HFF-Myc (cell line): ENCODE measurements around the gene PDE4D.

Experiments
- DNase-seq: peaks from one replicate; pipeline ENCODE4 v3.0.0-alpha.2; 2011; ENCODE audit warnings: low read depth; ENCODE audit errors: extremely low read depth
- H3K4me3 ChIP-seq: replicated peaks from 2 replicates; pipeline ENCODE4 v1.5.1; 2011; ENCODE audit warnings: low read depth, mild to moderate bottlenecking, control low read depth, low read length
- CTCF ChIP-seq: IDR thresholded peaks from 2 replicates; pipeline ENCODE4 v1.5.1; 2012; ENCODE audit warnings: mild to moderate bottlenecking, low read depth, low read length, control low read depth; ENCODE audit errors: missing control alignments

The PDE4D gene

GRCh38 chr5:59185757-59186385 is 707.7 kb downstream of the PDE4D start:
- TF ChIP-seq CTCF: no peak
- H3K4me3 ChIP-seq: no peak overlapping the region
- no peak for DNase-seq

DNA sequence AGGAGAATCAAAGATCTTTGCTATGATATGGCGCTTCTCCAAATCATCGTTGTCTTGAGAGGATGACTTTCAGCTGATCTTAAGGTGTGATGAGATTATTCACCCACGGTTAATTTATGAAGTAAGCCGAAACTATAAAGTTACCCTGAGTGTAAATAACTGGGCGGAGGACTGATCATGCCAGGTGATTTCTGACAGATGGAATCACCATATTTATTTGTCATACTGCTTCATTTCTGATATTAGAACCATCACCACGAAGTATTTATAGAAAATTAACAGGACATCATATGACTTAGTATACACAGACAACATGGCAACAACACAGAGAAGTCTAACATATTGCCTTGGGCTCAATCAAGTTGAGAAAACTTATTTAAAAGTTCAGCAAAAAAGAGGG is 708.8 kb downstream of the PDE4D start:
- TF ChIP-seq CTCF: no peak
- DNase-seq: no peak
- no peak overlapping the region for H3K4me3 ChIP-seq

DNA sequence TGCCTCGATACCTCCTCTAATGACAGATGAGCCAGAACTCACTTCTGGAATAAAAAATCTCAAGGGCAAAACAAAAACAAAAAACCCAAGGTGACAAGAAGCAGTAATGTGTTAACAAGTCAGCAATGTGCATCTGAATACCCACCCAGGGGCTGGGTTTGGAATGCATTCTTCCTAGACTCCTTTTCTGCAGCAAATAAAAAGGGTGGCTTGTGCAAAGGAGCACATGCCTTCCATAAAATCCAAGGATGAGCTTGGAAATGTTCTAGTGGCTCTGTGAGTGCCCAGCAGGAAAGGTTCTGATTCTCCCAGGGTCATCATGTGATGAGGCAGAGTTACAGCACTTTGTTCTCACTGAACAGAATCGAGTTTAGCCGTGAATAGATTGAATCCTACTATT is 710.8 kb downstream of the PDE4D start:
- DNase-seq: no peak
- H3K4me3 ChIP-seq: no peak overlapping the region
- TF ChIP-seq CTCF: no peak

DNA sequence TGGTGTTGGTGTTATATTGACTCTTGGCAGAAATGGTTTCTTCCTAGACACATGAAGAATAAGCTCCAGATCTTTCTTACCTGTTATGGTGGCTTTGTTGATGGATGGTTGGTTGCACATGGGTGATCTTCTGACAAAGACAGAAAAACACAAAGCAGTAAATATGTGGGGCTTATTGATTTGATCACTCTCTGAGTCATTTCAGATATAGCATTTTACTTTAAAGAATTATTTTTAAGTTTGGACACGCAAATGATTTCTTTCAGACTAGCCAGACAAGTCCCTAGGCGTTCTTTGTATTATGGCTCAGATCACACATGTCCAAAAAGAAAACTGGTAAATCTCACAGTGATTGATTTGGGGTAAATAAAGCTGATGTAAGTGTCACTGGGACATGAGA is 713.0 kb downstream of the PDE4D start:
- no peak for TF ChIP-seq CTCF
- DNase-seq: no peak
- no peak overlapping the region for H3K4me3 ChIP-seq

DNA sequence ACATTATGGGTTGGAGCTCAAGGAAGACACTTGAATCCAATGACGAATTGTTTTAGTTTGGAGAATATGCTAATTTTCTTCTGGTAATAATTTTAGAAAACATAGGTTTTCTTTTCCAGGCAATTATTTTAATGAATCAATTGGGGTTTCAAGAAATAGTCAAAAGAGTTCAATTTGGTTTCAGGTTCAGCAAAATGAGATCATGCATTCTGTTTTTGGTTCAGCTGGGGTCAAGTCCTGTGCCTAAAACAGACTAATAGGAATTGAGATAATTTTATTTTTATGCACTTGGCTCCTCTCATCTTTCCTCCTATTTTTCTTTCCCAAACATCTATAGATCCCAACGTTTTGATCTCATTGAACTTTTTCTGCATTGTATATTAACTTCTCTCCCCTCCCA is 713.8 kb downstream of the PDE4D start:
- no peak overlapping the region for H3K4me3 ChIP-seq
- DNase-seq: no peak
- TF ChIP-seq CTCF: no peak

- H3K4me3 ChIP-seq: no peak overlapping the region
- no peak for DNase-seq
- no peak for TF ChIP-seq CTCF
Measured at GRCh38 chr5:59178482-59178881, 715.0 kb downstream of the PDE4D start.

GRCh38 chr5:59178071-59178470 is 715.5 kb downstream of the PDE4D start:
- TF ChIP-seq CTCF: no peak

More at GRCh38 chr5:59178071-59178470, 715.5 kb downstream of the PDE4D start:
- no peak for DNase-seq
- H3K4me3 ChIP-seq: no peak overlapping the region
